Measurements from ENCODE around the gene THBS4. TPM values are rescaled to one million over a fixed set of nuclear protein-coding genes. Genes with fewer than 3 reads are reported as not detected.

THBS4 gene
- polyA plus RNA-seq, 1 donor from 2014 or later: 6.3 TPM

DNA sequence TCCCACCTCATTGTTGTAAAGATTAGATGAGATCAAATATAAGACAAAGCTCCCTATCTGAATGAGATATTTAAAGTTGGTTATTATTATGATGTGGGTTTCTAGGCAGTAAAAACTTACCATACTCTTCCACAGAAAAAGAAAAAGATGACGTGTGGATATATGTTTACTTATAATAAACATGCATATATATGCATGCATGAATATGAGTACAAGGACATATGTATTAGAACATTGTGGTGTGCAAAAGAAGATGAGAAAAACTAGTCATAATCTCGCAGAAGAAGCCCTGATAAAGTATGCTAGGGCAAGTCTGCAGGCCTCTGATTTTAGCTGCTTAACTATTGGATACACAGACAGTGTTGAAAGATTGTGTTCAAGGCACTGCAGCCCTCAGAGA is 10.1 kb upstream of the THBS4 start:
- H3K4me2 ChIP-seq (ENCODE audit: low read length): no peak overlapping the region
- no peak overlapping the region for H3K9ac ChIP-seq (ENCODE audit: low read length)
- no peak overlapping the region for H2AFZ ChIP-seq (ENCODE audit: low read depth, low read length)
- H3K9me2 ChIP-seq (ENCODE audit: insufficient read depth, low read length): no peaks in the 10 kb centered on the region
- TF ChIP-seq TAF1 (IDR thresholded peaks at IDR 0.05; ENCODE audit: low read depth) (no peak), EP300 (conservative IDR thresholded peaks at IDR 0.05; ENCODE audit: poor library complexity, severe bottlenecking) (no peak), POLR2AphosphoS5 (IDR thresholded peaks at IDR 0.05) (no peak), EZH2 (IDR thresholded peaks at IDR 0.05; ENCODE audit: borderline replicate concordance, insufficient read depth, low read length, poor library complexity, severe bottlenecking) (no peak), SMC3 (conservative IDR thresholded peaks at IDR 0.05; ENCODE audit: poor library complexity) (no peak), RAD21 (conservative IDR thresholded peaks at IDR 0.05) (no peak), MXI1 (conservative IDR thresholded peaks at IDR 0.05; ENCODE audit: poor library complexity, severe bottlenecking) (no peak)
- TF ChIP-seq, protein P1, sequence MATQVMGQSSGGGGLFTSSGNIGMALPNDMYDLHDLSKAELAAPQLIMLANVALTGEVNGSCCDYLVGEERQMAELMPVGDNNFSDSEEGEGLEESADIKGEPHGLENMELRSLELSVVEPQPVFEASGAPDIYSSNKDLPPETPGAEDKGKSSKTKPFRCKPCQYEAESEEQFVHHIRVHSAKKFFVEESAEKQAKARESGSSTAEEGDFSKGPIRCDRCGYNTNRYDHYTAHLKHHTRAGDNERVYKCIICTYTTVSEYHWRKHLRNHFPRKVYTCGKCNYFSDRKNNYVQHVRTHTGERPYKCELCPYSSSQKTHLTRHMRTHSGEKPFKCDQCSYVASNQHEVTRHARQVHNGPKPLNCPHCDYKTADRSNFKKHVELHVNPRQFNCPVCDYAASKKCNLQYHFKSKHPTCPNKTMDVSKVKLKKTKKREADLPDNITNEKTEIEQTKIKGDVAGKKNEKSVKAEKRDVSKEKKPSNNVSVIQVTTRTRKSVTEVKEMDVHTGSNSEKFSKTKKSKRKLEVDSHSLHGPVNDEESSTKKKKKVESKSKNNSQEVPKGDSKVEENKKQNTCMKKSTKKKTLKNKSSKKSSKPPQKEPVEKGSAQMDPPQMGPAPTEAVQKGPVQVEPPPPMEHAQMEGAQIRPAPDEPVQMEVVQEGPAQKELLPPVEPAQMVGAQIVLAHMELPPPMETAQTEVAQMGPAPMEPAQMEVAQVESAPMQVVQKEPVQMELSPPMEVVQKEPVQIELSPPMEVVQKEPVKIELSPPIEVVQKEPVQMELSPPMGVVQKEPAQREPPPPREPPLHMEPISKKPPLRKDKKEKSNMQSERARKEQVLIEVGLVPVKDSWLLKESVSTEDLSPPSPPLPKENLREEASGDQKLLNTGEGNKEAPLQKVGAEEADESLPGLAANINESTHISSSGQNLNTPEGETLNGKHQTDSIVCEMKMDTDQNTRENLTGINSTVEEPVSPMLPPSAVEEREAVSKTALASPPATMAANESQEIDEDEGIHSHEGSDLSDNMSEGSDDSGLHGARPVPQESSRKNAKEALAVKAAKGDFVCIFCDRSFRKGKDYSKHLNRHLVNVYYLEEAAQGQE (IDR thresholded peaks at IDR 0.05; ENCODE audit: borderline replicate concordance): no peak
- TF ChIP-seq, protein P2, sequence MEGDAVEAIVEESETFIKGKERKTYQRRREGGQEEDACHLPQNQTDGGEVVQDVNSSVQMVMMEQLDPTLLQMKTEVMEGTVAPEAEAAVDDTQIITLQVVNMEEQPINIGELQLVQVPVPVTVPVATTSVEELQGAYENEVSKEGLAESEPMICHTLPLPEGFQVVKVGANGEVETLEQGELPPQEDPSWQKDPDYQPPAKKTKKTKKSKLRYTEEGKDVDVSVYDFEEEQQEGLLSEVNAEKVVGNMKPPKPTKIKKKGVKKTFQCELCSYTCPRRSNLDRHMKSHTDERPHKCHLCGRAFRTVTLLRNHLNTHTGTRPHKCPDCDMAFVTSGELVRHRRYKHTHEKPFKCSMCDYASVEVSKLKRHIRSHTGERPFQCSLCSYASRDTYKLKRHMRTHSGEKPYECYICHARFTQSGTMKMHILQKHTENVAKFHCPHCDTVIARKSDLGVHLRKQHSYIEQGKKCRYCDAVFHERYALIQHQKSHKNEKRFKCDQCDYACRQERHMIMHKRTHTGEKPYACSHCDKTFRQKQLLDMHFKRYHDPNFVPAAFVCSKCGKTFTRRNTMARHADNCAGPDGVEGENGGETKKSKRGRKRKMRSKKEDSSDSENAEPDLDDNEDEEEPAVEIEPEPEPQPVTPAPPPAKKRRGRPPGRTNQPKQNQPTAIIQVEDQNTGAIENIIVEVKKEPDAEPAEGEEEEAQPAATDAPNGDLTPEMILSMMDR (IDR thresholded peaks at IDR 0.05; ENCODE audit: poor library complexity, severe bottlenecking): no peak
- H3K27me3 ChIP-seq (ENCODE audit: insufficient read depth, low read depth, low read length): no peaks in the 10 kb centered on the region
- no peak overlapping the region for H3K27ac ChIP-seq (ENCODE audit: low read length)
- no peak overlapping the region for H3K4me3 ChIP-seq (ENCODE audit: low read length)
- H3K9me3 ChIP-seq (ENCODE audit: low read length): no peaks in the 10 kb centered on the region
- H4K20me1 ChIP-seq (ENCODE audit: insufficient read depth): no peaks in the 10 kb centered on the region
- H3K79me2 ChIP-seq (replicated peaks; ENCODE audit: insufficient read depth, low read length): no peaks in the 10 kb centered on the region
- H3K36me3 ChIP-seq (ENCODE audit: insufficient read depth, low read length): no peaks in the 10 kb centered on the region
- no peaks in the 10 kb centered on the region for H3F3A ChIP-seq (ENCODE audit: insufficient read depth, low read length, poor library complexity, severe bottlenecking)

DNA sequence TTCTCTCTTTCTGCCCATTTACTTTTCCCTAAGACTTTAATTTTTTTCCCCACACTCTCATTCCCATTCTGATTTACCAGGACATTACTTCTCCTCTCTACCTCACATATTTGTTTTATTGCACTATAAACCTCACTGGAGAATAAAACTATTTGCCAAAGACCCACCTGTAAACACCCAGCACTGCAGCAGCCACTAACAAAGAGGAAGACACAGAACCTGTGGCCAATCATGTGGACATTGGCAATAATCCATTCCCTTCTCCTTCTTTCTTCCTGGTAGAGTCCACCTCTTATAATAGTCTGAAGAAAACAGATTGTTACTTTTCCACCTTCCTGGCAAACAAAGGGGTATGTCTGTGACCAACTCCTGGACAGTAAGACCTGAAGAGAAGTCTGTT is 8.3 kb upstream of the THBS4 start:
- Histone ChIP-seq H3K27ac (ENCODE audit: low read length) (no peak overlapping the region), H2AFZ (ENCODE audit: low read depth, low read length) (no peak overlapping the region), H3K27me3 (ENCODE audit: insufficient read depth, low read depth, low read length) (no peaks in the 10 kb centered on the region), H3K36me3 (ENCODE audit: insufficient read depth, low read length) (no peaks in the 10 kb centered on the region), H3K9me2 (ENCODE audit: insufficient read depth, low read length) (no peaks in the 10 kb centered on the region), H3K4me2 (ENCODE audit: low read length) (no peak overlapping the region), H4K20me1 (ENCODE audit: insufficient read depth) (no peaks in the 10 kb centered on the region), H3K9me3 (ENCODE audit: low read length) (no peaks in the 10 kb centered on the region), H3K79me2 (replicated peaks; ENCODE audit: insufficient read depth, low read length) (no peaks in the 10 kb centered on the region), H3K4me3 (ENCODE audit: low read length) (no peak overlapping the region), H3F3A (ENCODE audit: insufficient read depth, low read length, poor library complexity, severe bottlenecking) (no peaks in the 10 kb centered on the region), H3K9ac (ENCODE audit: low read length) (no peak overlapping the region)
- TF ChIP-seq EP300 (conservative IDR thresholded peaks at IDR 0.05; ENCODE audit: poor library complexity, severe bottlenecking): no peak
- TF ChIP-seq TAF1 (IDR thresholded peaks at IDR 0.05; ENCODE audit: low read depth): no peak
- TF ChIP-seq, protein P2 (IDR thresholded peaks at IDR 0.05; ENCODE audit: poor library complexity, severe bottlenecking): no peak
- TF ChIP-seq, protein P1 (IDR thresholded peaks at IDR 0.05; ENCODE audit: borderline replicate concordance): no peak
- TF ChIP-seq RAD21 (conservative IDR thresholded peaks at IDR 0.05): no peak
- TF ChIP-seq POLR2AphosphoS5 (IDR thresholded peaks at IDR 0.05): no peak
- TF ChIP-seq MXI1 (conservative IDR thresholded peaks at IDR 0.05; ENCODE audit: poor library complexity, severe bottlenecking): no peak
- no peak for TF ChIP-seq EZH2 (IDR thresholded peaks at IDR 0.05; ENCODE audit: borderline replicate concordance, insufficient read depth, low read length, poor library complexity, severe bottlenecking)
- no peak for TF ChIP-seq SMC3 (conservative IDR thresholded peaks at IDR 0.05; ENCODE audit: poor library complexity)
